ENCODE data around the gene SERBP1.

SERBP1 gene

DNA sequence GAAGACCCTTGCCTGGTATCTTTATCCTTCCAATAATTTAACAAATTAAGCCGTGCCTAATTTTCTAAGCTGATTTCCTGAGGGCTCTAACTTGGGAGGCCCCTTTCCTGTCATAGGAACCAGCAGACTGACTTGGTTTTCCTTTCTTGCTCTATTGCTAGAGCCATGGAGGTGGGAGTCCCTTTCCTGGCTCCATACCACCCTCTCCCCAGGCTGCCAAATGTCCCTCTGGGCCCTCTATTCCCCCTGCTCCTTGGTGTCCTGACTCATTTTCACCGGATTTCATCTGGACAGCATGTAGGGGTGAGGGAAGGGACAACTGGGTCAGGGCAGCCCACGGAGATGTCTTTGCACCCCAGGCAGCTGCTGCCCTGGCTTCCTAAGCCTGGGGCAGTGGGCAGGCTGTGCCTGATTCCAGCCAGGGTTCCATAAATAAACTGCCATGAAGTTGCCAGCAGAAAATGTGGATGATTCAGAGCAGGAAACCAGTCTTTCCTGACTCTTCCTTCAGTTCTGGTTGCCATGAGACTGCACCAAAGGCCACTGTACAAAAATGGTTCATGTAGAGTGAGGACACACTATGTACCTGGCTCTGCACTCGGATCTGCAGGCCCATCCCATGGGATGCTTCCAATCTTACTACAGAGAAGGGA is 38.0 kb upstream of the SERBP1 start:
- TF ChIP-seq, protein P1, sequence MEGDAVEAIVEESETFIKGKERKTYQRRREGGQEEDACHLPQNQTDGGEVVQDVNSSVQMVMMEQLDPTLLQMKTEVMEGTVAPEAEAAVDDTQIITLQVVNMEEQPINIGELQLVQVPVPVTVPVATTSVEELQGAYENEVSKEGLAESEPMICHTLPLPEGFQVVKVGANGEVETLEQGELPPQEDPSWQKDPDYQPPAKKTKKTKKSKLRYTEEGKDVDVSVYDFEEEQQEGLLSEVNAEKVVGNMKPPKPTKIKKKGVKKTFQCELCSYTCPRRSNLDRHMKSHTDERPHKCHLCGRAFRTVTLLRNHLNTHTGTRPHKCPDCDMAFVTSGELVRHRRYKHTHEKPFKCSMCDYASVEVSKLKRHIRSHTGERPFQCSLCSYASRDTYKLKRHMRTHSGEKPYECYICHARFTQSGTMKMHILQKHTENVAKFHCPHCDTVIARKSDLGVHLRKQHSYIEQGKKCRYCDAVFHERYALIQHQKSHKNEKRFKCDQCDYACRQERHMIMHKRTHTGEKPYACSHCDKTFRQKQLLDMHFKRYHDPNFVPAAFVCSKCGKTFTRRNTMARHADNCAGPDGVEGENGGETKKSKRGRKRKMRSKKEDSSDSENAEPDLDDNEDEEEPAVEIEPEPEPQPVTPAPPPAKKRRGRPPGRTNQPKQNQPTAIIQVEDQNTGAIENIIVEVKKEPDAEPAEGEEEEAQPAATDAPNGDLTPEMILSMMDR (IDR thresholded peaks at IDR 0.05; ENCODE audit: extremely low read depth, insufficient read depth, missing control alignments) = no peak
- in situ Hi-C loops (cut with MboI; ENCODE audit: low pct_unique_long_range_greater_than_20kb, low sequenced_read_pairs, unreplicated experiment) = no loop called here
- no peak for DNase-seq (ENCODE audit: low spot score)

GRCh38 chr1:67465375-67465774 is 35.2 kb upstream of the SERBP1 start:
- TF ChIP-seq, protein P1 (IDR thresholded peaks at IDR 0.05; ENCODE audit: extremely low read depth, insufficient read depth, missing control alignments) = no peak
- no peak for DNase-seq (ENCODE audit: low spot score)
- in situ Hi-C loops (cut with MboI; ENCODE audit: low pct_unique_long_range_greater_than_20kb, low sequenced_read_pairs, unreplicated experiment) = no loop called here

- TF ChIP-seq, protein P1 (IDR thresholded peaks at IDR 0.05; ENCODE audit: extremely low read depth, insufficient read depth, missing control alignments) = no peak
- no peak for DNase-seq (ENCODE audit: low spot score)
- in situ Hi-C loops (cut with MboI; ENCODE audit: low pct_unique_long_range_greater_than_20kb, low sequenced_read_pairs, unreplicated experiment) = no loop called here
Observed at GRCh38 chr1:67464746-67465145, 34.5 kb upstream of the SERBP1 start.

DNA sequence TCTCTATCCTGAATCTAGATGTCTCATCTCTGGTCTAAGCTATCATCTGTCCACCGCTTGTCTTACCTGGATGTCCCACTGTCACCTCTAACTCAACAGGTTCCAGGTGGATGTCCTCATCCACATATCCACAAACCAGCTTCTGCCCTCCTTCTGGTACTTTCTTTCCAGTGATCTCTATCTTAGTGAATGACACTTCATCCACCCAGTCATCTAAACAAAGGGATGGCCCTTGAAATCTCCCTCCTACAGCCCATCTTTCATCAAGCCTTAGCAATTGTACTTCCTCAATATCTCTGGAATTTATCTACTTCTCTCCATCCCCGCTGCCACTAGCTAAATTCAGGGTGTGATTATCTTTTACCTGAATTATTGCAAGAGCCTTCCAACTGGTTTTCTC is 33.9 kb upstream of the SERBP1 start:
- TF ChIP-seq, protein P1 (IDR thresholded peaks at IDR 0.05; ENCODE audit: extremely low read depth, insufficient read depth, missing control alignments) = no peak
- DNase-seq (ENCODE audit: low spot score) = no peak
- in situ Hi-C loops (cut with MboI; ENCODE audit: low pct_unique_long_range_greater_than_20kb, low sequenced_read_pairs, unreplicated experiment) = no loop called here

GRCh38 chr1:67463298-67463955 is 33.2 kb upstream of the SERBP1 start:
- in situ Hi-C loops (cut with MboI; ENCODE audit: low pct_unique_long_range_greater_than_20kb, low sequenced_read_pairs, unreplicated experiment) = no loop called here
- DNase-seq (ENCODE audit: low spot score) = no peak
- TF ChIP-seq, protein P1 (IDR thresholded peaks at IDR 0.05; ENCODE audit: extremely low read depth, insufficient read depth, missing control alignments) = no peak

DNA sequence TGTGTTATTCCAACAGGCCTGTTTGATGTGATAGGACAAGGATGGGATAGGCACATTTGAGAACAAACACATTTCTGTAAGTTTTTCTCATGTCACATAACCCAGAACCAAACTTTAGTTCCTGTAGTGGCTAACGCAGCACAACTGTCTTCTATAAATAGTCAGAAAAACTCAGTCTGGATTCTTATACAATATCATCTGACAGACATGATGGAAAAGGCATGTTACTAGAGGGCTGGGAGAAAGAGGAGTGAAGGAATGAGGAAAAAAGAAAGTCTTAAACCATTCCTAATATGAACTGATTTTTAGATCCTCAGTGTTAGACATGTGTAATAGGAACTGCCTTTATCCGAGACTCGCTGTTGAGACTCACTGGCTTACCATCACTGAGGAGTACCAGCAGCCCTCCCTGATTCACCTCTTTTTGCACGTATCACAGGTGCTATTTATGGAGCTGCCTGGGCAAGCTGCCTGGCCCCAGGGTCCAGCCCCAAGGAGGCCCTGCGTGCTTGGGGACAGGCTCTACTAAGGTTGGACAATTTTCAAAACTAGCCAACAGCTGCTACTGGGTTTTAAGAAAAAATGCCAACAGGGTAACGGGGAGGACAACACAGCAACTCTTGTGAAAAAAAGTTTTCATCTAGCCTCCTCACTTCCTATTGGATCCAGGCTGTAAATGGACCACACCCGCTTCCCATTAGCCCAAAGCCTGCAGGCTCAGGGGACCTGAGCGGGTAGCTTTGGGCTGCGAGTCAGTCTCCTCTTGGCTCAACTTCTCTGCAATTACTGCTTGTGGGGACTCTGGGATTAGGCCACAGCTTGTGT is 30.7 kb upstream of the SERBP1 start:
- no peak for DNase-seq (ENCODE audit: low spot score)
- TF ChIP-seq, protein P1 (IDR thresholded peaks at IDR 0.05; ENCODE audit: extremely low read depth, insufficient read depth, missing control alignments) = no peak
- in situ Hi-C loops (cut with MboI; ENCODE audit: low pct_unique_long_range_greater_than_20kb, low sequenced_read_pairs, unreplicated experiment) = no loop called here

Measured in GM13977 (cell line).